Stimulated activated naive CD4-positive, alpha-beta T cell (primary cell): ENCODE results near the gene TPPP3.

Experiments
- DNase-seq, 6 experiments: peaks; one replicate each; lab custom pipeline; 2025; lab: John Stamatoyannopoulos, UW

Gene TPPP3

GRCh38 chr16:67393111-67393787, at the start of gene TPPP3:
TPPP3 (minus strand) TSS chr16:67393498; CDS start chr16:67391111, 2,387 bp downstream.
- DNase-seq, result peak in 4 of 6 experiments; percentile 9 to 25 (median 20)

GRCh38 chr16:67442581-67443255, 49.4 kb upstream of the TPPP3 start:
- DNase-seq, result no peak

GRCh38 chr16:67441907-67442306, 48.6 kb upstream of the TPPP3 start:
- DNase-seq, result no peak

- no peak for DNase-seq
Measured at GRCh38 chr16:67441271-67441753, 48.0 kb upstream of the TPPP3 start.

GRCh38 chr16:67438824-67439393, 45.6 kb upstream of the TPPP3 start:
- no peak for DNase-seq

- no peak for DNase-seq
Measured at GRCh38 chr16:67438098-67438791, 44.9 kb upstream of the TPPP3 start.

- DNase-seq, result no peak
Measured at GRCh38 chr16:67437513-67437912, 44.2 kb upstream of the TPPP3 start.

GRCh38 chr16:67436640-67437193, 43.4 kb upstream of the TPPP3 start:
- no peak for DNase-seq

- no peak for DNase-seq
Measured at GRCh38 chr16:67435758-67436164, 42.5 kb upstream of the TPPP3 start.

- no peak for DNase-seq
Measured at GRCh38 chr16:67433131-67433719, 39.9 kb upstream of the TPPP3 start.

- DNase-seq, result no peak
Measured at GRCh38 chr16:67432506-67432890, 39.2 kb upstream of the TPPP3 start.

GRCh38 chr16:67431775-67432505, 38.6 kb upstream of the TPPP3 start:
- no peak for DNase-seq

GRCh38 chr16:67430977-67431774, 37.9 kb upstream of the TPPP3 start, which contains the start of gene HSD11B2:
HSD11B2 (plus strand) TSS chr16:67431121; CDS start chr16:67431249, 128 bp downstream.
- DNase-seq, result peak in 2 of 6 experiments; percentile 8 to 11

- peak in 2 of 6 experiments; percentile 10 to 16 for DNase-seq
Measured at GRCh38 chr16:67430504-67430976, 37.2 kb upstream of the TPPP3 start.

GRCh38 chr16:67429799-67430503, 36.7 kb upstream of the TPPP3 start:
- DNase-seq, result no peak

- DNase-seq, result no peak
Measured at GRCh38 chr16:67429053-67429798, 35.9 kb upstream of the TPPP3 start.

- DNase-seq, result peak in 4 of 6 experiments; percentile 17 to 27 (median 24)
Measured at GRCh38 chr16:67428146-67428731, 34.9 kb upstream of the TPPP3 start.

GRCh38 chr16:67426950-67427349, 33.7 kb upstream of the TPPP3 start:
- DNase-seq, result no peak
